RWPE1 (cell line): ENCODE data around the gene RBFOX1.

Source experiments
- CTCF ChIA-PET: fragments of 350-600 bp; sonication (Branson Sonifier 250); formaldehyde crosslinking; extraction: SDS; loops from one replicate; lab custom pipeline; 2021; lab: Yijun Ruan, JAX
- POLR2A ChIA-PET: fragments of 400-600 bp; formaldehyde crosslinking; extraction: SDS; loops from one replicate; lab custom pipeline; 2020; ENCODE audit warnings: antibody characterized with exemption; ENCODE audit not compliant: low non-redundant PET; lab: Yijun Ruan, JAX
- DNase-seq: peaks from one replicate; pipeline ENCODE4 v3.0.0; 2012; ENCODE audit warnings: low spot score
- H3K27ac ChIP-seq: fragments of 450-650 bp; 2 replicates; pipeline ENCODE4 v1.5.1; 2017
- TF ChIP-seq, protein P1 (sequence below): fragments of 450-650 bp; conservative IDR thresholded peaks from 2 replicates; pipeline ENCODE4 v1.5.1; 2017; ENCODE audit warnings: low read depth, mild to moderate bottlenecking

Gene RBFOX1

DNA sequence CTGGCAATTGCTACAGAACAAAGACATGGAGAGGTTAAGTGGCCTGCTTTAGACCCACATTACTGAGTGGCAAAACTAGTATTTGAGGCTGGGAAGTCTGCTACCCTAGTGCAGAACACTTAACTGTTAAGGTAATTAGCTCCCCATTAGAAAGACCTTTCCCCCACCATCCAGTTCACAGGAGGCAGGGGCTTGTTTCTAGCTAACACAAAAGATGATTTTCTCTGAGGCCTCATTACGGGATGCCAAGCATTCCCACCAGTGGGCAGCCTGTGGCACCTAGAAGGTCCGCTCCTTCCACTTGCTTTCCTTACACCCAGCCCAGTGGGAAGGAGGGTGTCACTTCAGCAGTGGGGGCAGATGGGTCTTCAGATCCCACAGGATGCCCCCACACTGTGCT lies 99.1 kb downstream of the RBFOX1 start:
- CTCF ChIA-PET: no interaction called here
- TF ChIP-seq, protein P1, sequence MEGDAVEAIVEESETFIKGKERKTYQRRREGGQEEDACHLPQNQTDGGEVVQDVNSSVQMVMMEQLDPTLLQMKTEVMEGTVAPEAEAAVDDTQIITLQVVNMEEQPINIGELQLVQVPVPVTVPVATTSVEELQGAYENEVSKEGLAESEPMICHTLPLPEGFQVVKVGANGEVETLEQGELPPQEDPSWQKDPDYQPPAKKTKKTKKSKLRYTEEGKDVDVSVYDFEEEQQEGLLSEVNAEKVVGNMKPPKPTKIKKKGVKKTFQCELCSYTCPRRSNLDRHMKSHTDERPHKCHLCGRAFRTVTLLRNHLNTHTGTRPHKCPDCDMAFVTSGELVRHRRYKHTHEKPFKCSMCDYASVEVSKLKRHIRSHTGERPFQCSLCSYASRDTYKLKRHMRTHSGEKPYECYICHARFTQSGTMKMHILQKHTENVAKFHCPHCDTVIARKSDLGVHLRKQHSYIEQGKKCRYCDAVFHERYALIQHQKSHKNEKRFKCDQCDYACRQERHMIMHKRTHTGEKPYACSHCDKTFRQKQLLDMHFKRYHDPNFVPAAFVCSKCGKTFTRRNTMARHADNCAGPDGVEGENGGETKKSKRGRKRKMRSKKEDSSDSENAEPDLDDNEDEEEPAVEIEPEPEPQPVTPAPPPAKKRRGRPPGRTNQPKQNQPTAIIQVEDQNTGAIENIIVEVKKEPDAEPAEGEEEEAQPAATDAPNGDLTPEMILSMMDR: no peak
- H3K27ac ChIP-seq: no peak overlapping the region
- POLR2A ChIA-PET: no interaction called here
- no peak for DNase-seq

DNA sequence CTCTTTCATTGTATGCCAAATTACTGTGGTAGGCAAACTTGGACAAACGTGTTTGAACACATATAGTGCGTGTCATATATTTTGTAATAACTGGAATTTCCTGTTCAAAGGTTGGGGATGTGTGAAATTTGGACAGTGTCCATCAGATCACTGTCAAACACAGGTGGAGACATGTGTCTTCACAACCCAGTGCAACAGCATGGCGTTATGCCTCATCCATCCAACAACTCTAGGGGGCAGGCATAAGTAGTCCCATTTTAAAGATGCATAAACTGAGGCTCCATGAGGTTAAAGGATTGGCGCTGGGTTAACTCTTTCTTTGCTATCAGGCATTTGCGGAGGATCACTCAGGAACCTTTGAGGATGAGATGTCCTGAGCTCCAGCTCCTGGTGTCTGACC lies 103.7 kb downstream of the RBFOX1 start:
- DNase-seq: no peak
- ChIA-PET CTCF (no interaction called here), POLR2A (no interaction called here)
- TF ChIP-seq, protein P1: no peak
- no peak overlapping the region for H3K27ac ChIP-seq

DNA sequence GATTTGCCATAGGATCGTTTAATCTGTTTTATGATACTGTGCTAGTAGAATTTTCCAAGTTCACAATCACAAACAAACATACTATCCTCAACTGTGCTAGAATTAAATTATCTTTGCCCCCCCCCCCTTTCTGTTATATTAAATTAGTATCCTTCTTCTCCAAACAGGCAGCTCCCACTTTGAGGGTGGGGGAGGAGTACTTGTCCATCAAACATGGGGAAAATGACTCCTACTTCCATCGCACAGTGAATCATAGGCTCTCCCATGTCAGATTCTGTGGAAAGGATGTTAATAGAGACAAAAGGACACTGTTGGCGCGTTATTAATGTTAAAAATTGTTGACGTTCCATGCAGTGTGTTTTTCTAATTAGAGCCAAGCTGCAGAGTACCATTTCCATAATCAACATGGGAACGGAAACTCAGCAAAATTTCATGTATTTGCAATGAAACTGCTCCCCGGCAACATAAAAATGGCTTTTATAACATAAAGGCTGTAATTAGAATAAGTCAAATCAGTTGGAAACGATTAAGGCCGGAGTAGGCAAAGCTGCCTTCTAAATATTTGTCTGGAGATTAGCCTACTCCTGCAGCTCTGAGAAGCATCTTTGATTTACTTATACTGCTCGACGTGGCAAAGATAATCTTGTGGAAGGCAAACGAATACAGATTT lies 104.6 kb downstream of the RBFOX1 start:
- ChIA-PET POLR2A (no interaction called here), CTCF (interaction anchor here (0.6 kb wide), 1 partner anchor 719 kb away, joined by 6 read pairs; no protein-coding TSS in a partner anchor)
- H3K27ac ChIP-seq: no peak overlapping the region
- TF ChIP-seq, protein P1: no peak
- DNase-seq: no peak

DNA sequence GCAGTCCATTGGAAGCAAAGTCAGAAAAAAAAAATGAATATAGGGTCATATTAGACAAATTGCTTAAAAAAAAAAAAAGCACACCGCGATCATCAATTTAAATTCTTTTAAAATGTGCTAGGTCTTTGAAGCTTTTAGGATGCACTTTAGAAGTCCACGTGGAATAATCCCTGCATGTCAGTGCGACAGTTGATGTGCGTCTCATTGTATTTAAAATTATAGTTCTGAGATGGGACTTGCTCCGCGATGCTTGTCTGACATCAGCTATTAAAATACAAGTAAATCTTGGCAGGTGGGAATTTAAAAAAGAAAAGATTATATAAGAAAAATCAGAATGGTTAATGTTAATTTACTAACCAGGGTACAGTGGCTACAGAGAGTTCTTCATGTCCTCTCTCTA lies 105.2 kb downstream of the RBFOX1 start:
- CTCF ChIA-PET: no interaction called here

DNA sequence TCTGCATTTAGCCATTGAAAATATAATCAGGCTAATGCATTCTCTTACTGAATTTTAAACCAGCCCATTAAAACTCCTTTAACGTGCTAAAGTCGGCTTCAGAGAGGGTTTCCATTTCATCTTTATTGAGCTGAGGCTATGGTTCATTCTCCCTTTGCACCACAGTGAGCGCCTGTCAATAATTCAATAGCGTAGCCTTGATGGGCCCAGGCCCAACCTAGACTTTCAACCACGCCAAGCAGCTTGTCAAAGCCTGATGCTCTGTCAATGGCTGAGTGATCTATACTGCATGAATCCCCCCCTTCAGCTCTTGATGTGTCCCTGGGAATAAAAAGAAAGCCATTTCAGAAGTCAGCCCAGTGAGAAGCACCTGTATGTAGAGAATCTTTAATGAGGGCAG lies 106.0 kb downstream of the RBFOX1 start:
- DNase-seq: no peak
- ChIA-PET POLR2A (no interaction called here), CTCF (no interaction called here)
- TF ChIP-seq, protein P1: no peak
- H3K27ac ChIP-seq: no peak overlapping the region

More for the DNA sequence above, 105.2 kb downstream of the RBFOX1 start:
- H3K27ac ChIP-seq: no peak overlapping the region
- POLR2A ChIA-PET: no interaction called here
- TF ChIP-seq, protein P1: no peak
- no peak for DNase-seq

DNA sequence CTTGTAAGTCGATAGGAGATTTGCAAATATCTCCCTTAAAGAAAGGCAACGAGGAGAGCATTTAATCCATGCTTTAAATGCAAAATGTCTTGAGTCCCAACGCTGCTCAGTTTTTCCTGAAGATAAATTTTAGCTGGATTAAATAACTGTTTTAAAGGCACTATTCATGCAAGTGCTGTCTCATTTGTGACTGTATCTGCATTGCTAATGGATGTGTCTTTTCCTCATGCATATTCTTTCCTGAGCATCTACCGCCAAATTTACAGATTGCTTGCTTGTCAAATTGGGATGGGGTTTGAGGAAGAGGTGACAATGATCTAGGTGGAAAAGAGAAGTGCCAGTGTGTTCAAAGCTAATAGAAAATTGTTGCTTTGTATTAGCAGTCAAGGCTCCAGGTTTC lies 106.9 kb downstream of the RBFOX1 start:
- CTCF ChIA-PET: no interaction called here
- TF ChIP-seq, protein P1: no peak
- DNase-seq: no peak
- H3K27ac ChIP-seq: no peak overlapping the region
- POLR2A ChIA-PET: no interaction called here
